ENCODE data around the gene HTR3C.
"Not testable (repeated sequence)": the region's sequence is repeated elsewhere in the genome, so short reads cannot be mapped to it uniquely, and the experiment has no call there.

Gene HTR3C

GRCh38 chr3:184016811-184017671 lies 35.8 kb upstream of the HTR3C start:
- Histone ChIP-seq H3K36me3 (ENCODE audit: control insufficient read depth, insufficient read depth, low read length) (no peaks in the 10 kb centered on the region), H3K27ac (ENCODE audit: low read depth, low read length) (peak overlapping the region; percentile 82), H3K27me3 (ENCODE audit: control insufficient read depth, insufficient read depth, low read length) (no peaks in the 10 kb centered on the region), H3K9ac (ENCODE audit: low read length) (peak overlapping the region; percentile 46), H3K4me1 (ENCODE audit: control insufficient read depth, insufficient read depth, low read length) (peaks cover 10% of the 10 kb centered on the region), H3K4me3 (ENCODE audit: low read length) (peak overlapping the region; percentile 100)

- H3K36me3 ChIP-seq (ENCODE audit: control insufficient read depth, insufficient read depth, low read length), result no peaks in the 10 kb centered on the region
- H3K27ac ChIP-seq (ENCODE audit: low read depth, low read length), result peak within 1 kb of the TSS; percentile 82
- peak within 1 kb of the TSS; percentile 59 for H3K9ac ChIP-seq (ENCODE audit: low read length)
- H3K4me1 ChIP-seq (ENCODE audit: control insufficient read depth, insufficient read depth, low read length), result peaks cover 10% of the 10 kb centered on the region
- H3K4me3 ChIP-seq (ENCODE audit: low read length), result peak within 1 kb of the TSS; percentile 100
- no peaks in the 10 kb centered on the region for H3K27me3 ChIP-seq (ENCODE audit: control insufficient read depth, insufficient read depth, low read length)
These were observed 35.0 kb upstream of the HTR3C start, which contains the start of gene ABCC5 for GRCh38 chr3:184017672-184018423. ABCC5 (minus strand) TSS chr3:184017884; CDS start chr3:184014392, 3,492 bp downstream.

- Histone ChIP-seq H3K9ac (ENCODE audit: low read length) (peak overlapping the region; percentile 59), H3K27me3 (ENCODE audit: control insufficient read depth, insufficient read depth, low read length) (no peaks in the 10 kb centered on the region), H3K27ac (ENCODE audit: low read depth, low read length) (peak overlapping the region; percentile 82), H3K4me1 (ENCODE audit: control insufficient read depth, insufficient read depth, low read length) (peaks cover 10% of the 10 kb centered on the region), H3K36me3 (ENCODE audit: control insufficient read depth, insufficient read depth, low read length) (no peaks in the 10 kb centered on the region), H3K4me3 (ENCODE audit: low read length) (peak overlapping the region; percentile 100)
These were observed 34.3 kb upstream of the HTR3C start for GRCh38 chr3:184018424-184018973.

- H3K36me3 ChIP-seq (ENCODE audit: control insufficient read depth, insufficient read depth, low read length), result no peaks in the 10 kb centered on the region
- H3K9ac ChIP-seq (ENCODE audit: low read length), result no peak overlapping the region
- H3K4me3 ChIP-seq (ENCODE audit: low read length), result no peak overlapping the region
- H3K4me1 ChIP-seq (ENCODE audit: control insufficient read depth, insufficient read depth, low read length), result no peaks in the 10 kb centered on the region
- no peak overlapping the region for H3K27ac ChIP-seq (ENCODE audit: low read depth, low read length)
- H3K27me3 ChIP-seq (ENCODE audit: control insufficient read depth, insufficient read depth, low read length), result no peaks in the 10 kb centered on the region
These were observed 30.5 kb upstream of the HTR3C start for GRCh38 chr3:184022323-184022722.

- not testable (repeated sequence) for H3K36me3 ChIP-seq (ENCODE audit: control insufficient read depth, insufficient read depth, low read length); H3K4me1 ChIP-seq (ENCODE audit: control insufficient read depth, insufficient read depth, low read length); H3K4me3 ChIP-seq (ENCODE audit: low read length); H3K27ac ChIP-seq (ENCODE audit: low read depth, low read length); H3K27me3 ChIP-seq (ENCODE audit: control insufficient read depth, insufficient read depth, low read length); H3K9ac ChIP-seq (ENCODE audit: low read length)
These were observed 27.6 kb upstream of the HTR3C start for GRCh38 chr3:184025256-184025655.

- H3K27me3 ChIP-seq (ENCODE audit: control insufficient read depth, insufficient read depth, low read length); H3K27ac ChIP-seq (ENCODE audit: low read depth, low read length); H3K4me1 ChIP-seq (ENCODE audit: control insufficient read depth, insufficient read depth, low read length); H3K36me3 ChIP-seq (ENCODE audit: control insufficient read depth, insufficient read depth, low read length); H3K9ac ChIP-seq (ENCODE audit: low read length); H3K4me3 ChIP-seq (ENCODE audit: low read length): not testable (repeated sequence)
These were observed 24.5 kb upstream of the HTR3C start for GRCh38 chr3:184028275-184028890.

GRCh38 chr3:184029443-184029842 lies 23.4 kb upstream of the HTR3C start:
- Histone ChIP-seq H3K27me3 (ENCODE audit: control insufficient read depth, insufficient read depth, low read length) (no peaks in the 10 kb centered on the region), H3K4me3 (ENCODE audit: low read length) (no peak overlapping the region), H3K4me1 (ENCODE audit: control insufficient read depth, insufficient read depth, low read length) (no peaks in the 10 kb centered on the region), H3K27ac (ENCODE audit: low read depth, low read length) (no peak overlapping the region), H3K9ac (ENCODE audit: low read length) (no peak overlapping the region), H3K36me3 (ENCODE audit: control insufficient read depth, insufficient read depth, low read length) (no peaks in the 10 kb centered on the region)

- Histone ChIP-seq H3K9ac (ENCODE audit: low read length) (no peak overlapping the region), H3K4me1 (ENCODE audit: control insufficient read depth, insufficient read depth, low read length) (no peaks in the 10 kb centered on the region), H3K27me3 (ENCODE audit: control insufficient read depth, insufficient read depth, low read length) (no peaks in the 10 kb centered on the region), H3K36me3 (ENCODE audit: control insufficient read depth, insufficient read depth, low read length) (no peaks in the 10 kb centered on the region), H3K27ac (ENCODE audit: low read depth, low read length) (no peak overlapping the region), H3K4me3 (ENCODE audit: low read length) (no peak overlapping the region)
These were observed 22.3 kb upstream of the HTR3C start for GRCh38 chr3:184030536-184030935.

GRCh38 chr3:184031187-184031792 lies 21.6 kb upstream of the HTR3C start, which contains the start of gene HTR3D:
HTR3D (plus strand) TSS chr3:184031742; CDS start chr3:184031742, 0 bp downstream.
- no peaks in the 10 kb centered on the region for H3K4me1 ChIP-seq (ENCODE audit: control insufficient read depth, insufficient read depth, low read length)
- no peaks in the 10 kb centered on the region for H3K27me3 ChIP-seq (ENCODE audit: control insufficient read depth, insufficient read depth, low read length)
- no peak within 1 kb of the TSS for H3K4me3 ChIP-seq (ENCODE audit: low read length)
- H3K36me3 ChIP-seq (ENCODE audit: control insufficient read depth, insufficient read depth, low read length), result no peaks in the 10 kb centered on the region
- no peak within 1 kb of the TSS for H3K27ac ChIP-seq (ENCODE audit: low read depth, low read length)
- no peak within 1 kb of the TSS for H3K9ac ChIP-seq (ENCODE audit: low read length)

- Histone ChIP-seq H3K4me3 (ENCODE audit: low read length) (no peak overlapping the region), H3K27ac (ENCODE audit: low read depth, low read length) (no peak overlapping the region), H3K9ac (ENCODE audit: low read length) (no peak overlapping the region), H3K27me3 (ENCODE audit: control insufficient read depth, insufficient read depth, low read length) (no peaks in the 10 kb centered on the region), H3K36me3 (ENCODE audit: control insufficient read depth, insufficient read depth, low read length) (no peaks in the 10 kb centered on the region), H3K4me1 (ENCODE audit: control insufficient read depth, insufficient read depth, low read length) (no peaks in the 10 kb centered on the region)
These were observed 15.0 kb upstream of the HTR3C start for GRCh38 chr3:184037816-184038215.

- H3K27me3 ChIP-seq (ENCODE audit: control insufficient read depth, insufficient read depth, low read length); H3K27ac ChIP-seq (ENCODE audit: low read depth, low read length); H3K4me3 ChIP-seq (ENCODE audit: low read length); H3K9ac ChIP-seq (ENCODE audit: low read length); H3K36me3 ChIP-seq (ENCODE audit: control insufficient read depth, insufficient read depth, low read length); H3K4me1 ChIP-seq (ENCODE audit: control insufficient read depth, insufficient read depth, low read length): not testable (repeated sequence)
These were observed 14.5 kb upstream of the HTR3C start for GRCh38 chr3:184038307-184038706.

GRCh38 chr3:184039414-184039813 lies 13.4 kb upstream of the HTR3C start:
- no peaks in the 10 kb centered on the region for H3K36me3 ChIP-seq (ENCODE audit: control insufficient read depth, insufficient read depth, low read length)
- H3K4me3 ChIP-seq (ENCODE audit: low read length), result no peak overlapping the region
- no peak overlapping the region for H3K27ac ChIP-seq (ENCODE audit: low read depth, low read length)
- no peaks in the 10 kb centered on the region for H3K27me3 ChIP-seq (ENCODE audit: control insufficient read depth, insufficient read depth, low read length)
- H3K4me1 ChIP-seq (ENCODE audit: control insufficient read depth, insufficient read depth, low read length), result no peaks in the 10 kb centered on the region
- H3K9ac ChIP-seq (ENCODE audit: low read length), result no peak overlapping the region

Data from rectal smooth muscle tissue (tissue), 1 donor.